ENCODE data around the gene WWOX.

- no peak for TF ChIP-seq ZFP30 (CRISPR knock-in tag; IDR thresholded peaks at IDR 0.05)
- no peak for TF ChIP-seq PPARA (CRISPR knock-in tag; IDR thresholded peaks at IDR 0.05; ENCODE audit: borderline replicate concordance)
- no peak for TF ChIP-seq OSR1 (CRISPR knock-in tag; IDR thresholded peaks at IDR 0.05)
- TF ChIP-seq PATZ1 (CRISPR knock-in tag; IDR thresholded peaks at IDR 0.05; ENCODE audit: borderline replicate concordance) = no peak
- no peak for TF ChIP-seq ARNTL (CRISPR knock-in tag; IDR thresholded peaks at IDR 0.05; ENCODE audit: borderline replicate concordance, low read depth)
These were observed 541.4 kb downstream of the WWOX start for GRCh38 chr16:78640886-78641285.

All from SK-N-SH treated with all-trans-retinoic acid at 6 μM for 48 hours (cell line).